ENCODE results near the gene RPH3AL.
"Not testable (repeated sequence)": the region's sequence is repeated elsewhere in the genome, so short reads cannot be mapped to it uniquely, and the experiment has no call there.

Gene RPH3AL

DNA sequence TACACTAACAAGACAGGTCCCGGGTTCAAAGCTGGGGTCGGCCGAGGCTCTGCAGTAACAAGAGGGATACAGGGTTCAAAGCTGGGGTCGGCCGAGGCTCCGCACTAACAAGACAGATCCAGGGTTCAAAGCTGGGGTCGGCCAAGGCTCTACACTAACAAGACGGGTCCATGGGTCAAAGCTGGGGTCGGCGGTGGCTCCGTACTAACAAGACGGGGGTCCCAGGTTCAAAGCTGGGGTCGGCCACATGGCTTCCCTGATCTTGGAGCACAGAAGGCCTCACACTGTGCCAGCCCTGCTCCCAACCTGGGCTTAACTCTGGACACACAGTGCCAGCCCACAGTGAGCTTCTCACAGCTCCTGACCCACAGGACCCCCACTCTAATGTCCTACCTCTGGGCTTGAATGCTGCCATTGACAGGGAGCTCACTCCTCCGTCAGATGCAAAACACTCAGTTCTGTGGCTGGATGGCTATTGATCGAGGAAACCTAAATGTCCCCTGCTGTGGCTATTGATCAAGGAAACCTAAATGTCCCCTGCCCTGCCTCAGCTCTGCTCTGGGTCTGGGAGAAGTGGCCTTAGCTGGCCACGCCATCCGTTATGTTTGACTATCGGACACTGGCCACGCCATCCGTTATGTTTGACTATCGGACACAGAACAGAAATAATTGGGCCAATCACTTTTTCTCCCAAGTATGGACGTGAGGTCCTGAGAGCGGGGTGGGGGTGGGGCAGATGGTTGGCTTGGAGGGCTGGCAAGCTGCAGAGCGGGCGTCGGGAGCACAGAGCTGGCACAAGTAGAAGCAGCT, 116.6 kb downstream of the RPH3AL start (continued):
- TF ChIP-seq ELK4 (IDR thresholded peaks at IDR 0.05; ENCODE audit: borderline replicate concordance, low read depth, low read length), result no peak

DNA sequence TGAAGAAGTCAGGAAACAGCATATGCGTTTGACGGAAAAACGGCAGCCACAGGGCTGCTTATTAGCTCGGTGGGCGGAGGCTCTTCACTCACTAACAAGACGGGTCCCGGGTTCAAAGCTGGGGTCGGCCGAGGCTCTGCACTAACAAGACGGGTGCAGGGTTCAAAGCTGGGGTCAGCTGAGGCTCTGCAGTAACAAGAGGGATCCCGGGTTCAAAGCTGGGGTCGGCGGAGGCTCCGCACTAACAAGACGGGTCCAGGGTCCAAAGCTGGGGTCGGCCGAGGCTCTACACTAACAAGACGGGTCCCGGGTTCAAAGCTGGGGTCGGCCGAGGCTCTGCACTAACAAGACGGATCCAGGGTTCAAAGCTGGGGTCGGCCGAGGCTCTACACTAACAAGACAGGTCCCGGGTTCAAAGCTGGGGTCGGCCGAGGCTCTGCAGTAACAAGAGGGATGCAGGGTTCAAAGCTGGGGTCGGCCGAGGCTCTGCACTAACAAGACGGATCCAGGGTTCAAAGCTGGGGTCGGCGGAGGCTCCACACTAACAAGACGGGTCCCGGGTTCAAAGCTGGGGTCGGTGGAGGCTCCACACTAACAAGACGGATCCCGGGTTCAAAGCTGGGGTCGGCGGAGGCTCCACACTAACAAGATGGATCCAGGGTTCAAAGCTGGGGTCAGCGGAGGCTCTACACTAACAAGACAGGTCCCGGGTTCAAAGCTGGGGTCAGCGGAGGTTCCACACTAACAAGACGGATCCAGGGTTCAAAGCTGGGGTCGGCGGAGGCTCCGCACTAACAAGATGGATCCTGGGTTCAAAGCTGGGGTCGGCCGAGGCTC, 117.4 kb downstream of the RPH3AL start:
- H3K4me3 ChIP-seq (ENCODE audit: low read depth, low read length); H3K9me3 ChIP-seq (ENCODE audit: control insufficient read depth, insufficient read depth, low read depth, low read length); H3K36me3 ChIP-seq (ENCODE audit: control insufficient read depth in 2 of 2, insufficient read depth in 1 of 2, low read length in 2 of 2); H3K27ac ChIP-seq (ENCODE audit: extremely low read depth, low read depth, low read length); H3K4me1 ChIP-seq (ENCODE audit: control insufficient read depth, insufficient read depth, low read length); POLR2A ChIA-PET: not testable (repeated sequence)
- CTCF ChIA-PET, result interaction anchor here (0.9 to 1.5 kb wide), 2 partner anchors 18 to 90 kb away, joined by 3 to 5 read pairs; no protein-coding TSS in a partner anchor

GRCh38 chr17:234163-234993, 118.2 kb downstream of the RPH3AL start:
- H3K4me3 ChIP-seq (ENCODE audit: low read depth, low read length); H3K36me3 ChIP-seq (ENCODE audit: control insufficient read depth in 2 of 2, insufficient read depth in 1 of 2, low read length in 2 of 2); H3K27ac ChIP-seq (ENCODE audit: extremely low read depth, low read depth, low read length); POLR2A ChIA-PET; H3K4me1 ChIP-seq (ENCODE audit: control insufficient read depth, insufficient read depth, low read length); H3K9me3 ChIP-seq (ENCODE audit: control insufficient read depth, insufficient read depth, low read depth, low read length): not testable (repeated sequence)
- CTCF ChIA-PET, result interaction anchor here (0.9 to 1.5 kb wide), 2 partner anchors 19 to 90 kb away, joined by 3 to 5 read pairs; no protein-coding TSS in a partner anchor
- TF ChIP-seq EGR2 (tag by site-specific recombination; IDR thresholded peaks at IDR 0.05; ENCODE audit: low read depth) (peak; percentile 64; the same call in 1 of the 2 replicates), ZFHX2 (tag by site-specific recombination; conservative IDR thresholded peaks at IDR 0.05) (peak; percentile 58), ZBTB17 (tag by site-specific recombination; IDR thresholded peaks at IDR 0.05) (0 out of 2 replicates have a peak, but pooled peaks have one; percentile 31)

GRCh38 chr17:233473-233941, 119.1 kb downstream of the RPH3AL start:
- CTCF ChIA-PET, result no interaction called here
- no peaks in the 10 kb centered on the region for H3K4me1 ChIP-seq (ENCODE audit: control insufficient read depth, insufficient read depth, low read length)
- H3K9me3 ChIP-seq (ENCODE audit: control insufficient read depth, insufficient read depth, low read depth, low read length), result no peaks in the 10 kb centered on the region
- POLR2A ChIA-PET, result no interaction called here
- no peak overlapping the region for H3K27ac ChIP-seq (ENCODE audit: extremely low read depth, low read depth, low read length)
- no peaks in the 10 kb centered on the region for H3K36me3 ChIP-seq (ENCODE audit: control insufficient read depth in 2 of 2, insufficient read depth in 1 of 2, low read length in 2 of 2)
- no peak overlapping the region for H3K4me3 ChIP-seq (ENCODE audit: low read depth, low read length)
- TF ChIP-seq ZNF626 (tag by site-specific recombination; IDR thresholded peaks at IDR 0.05) (no peak), ZFP3 (tag by site-specific recombination; IDR thresholded peaks at IDR 0.05; ENCODE audit: low read depth) (no peak), ZNF426 (tag by site-specific recombination; IDR thresholded peaks at IDR 0.05) (no peak), ZNF776 (tag by site-specific recombination; IDR thresholded peaks at IDR 0.05; ENCODE audit: borderline replicate concordance) (no peak), ZNF830 (tag by site-specific recombination; IDR thresholded peaks at IDR 0.05; ENCODE audit: low read depth) (no peak), ZNF629 (tag by site-specific recombination; IDR thresholded peaks at IDR 0.05) (no peak), KLF7 (tag by site-specific recombination; IDR thresholded peaks at IDR 0.05; ENCODE audit: borderline replicate concordance) (no peak), ZNF639 (tag by site-specific recombination; IDR thresholded peaks at IDR 0.05) (no peak), ZNF785 (tag by site-specific recombination; IDR thresholded peaks at IDR 0.05) (no peak), KLF8 (tag by site-specific recombination; IDR thresholded peaks at IDR 0.05) (no peak), ZNF677 (tag by site-specific recombination; IDR thresholded peaks at IDR 0.05) (no peak), ZNF777 (tag by site-specific recombination; IDR thresholded peaks at IDR 0.05; ENCODE audit: borderline replicate concordance) (no peak), ZNF10 (tag by site-specific recombination; IDR thresholded peaks at IDR 0.05) (no peak), ZNF621 (tag by site-specific recombination; IDR thresholded peaks at IDR 0.05) (no peak), ZNF544 (tag by site-specific recombination; IDR thresholded peaks at IDR 0.05) (no peak), GFI1B (tag by site-specific recombination; IDR thresholded peaks at IDR 0.05) (no peak)
- TF ChIP-seq, protein P1, sequence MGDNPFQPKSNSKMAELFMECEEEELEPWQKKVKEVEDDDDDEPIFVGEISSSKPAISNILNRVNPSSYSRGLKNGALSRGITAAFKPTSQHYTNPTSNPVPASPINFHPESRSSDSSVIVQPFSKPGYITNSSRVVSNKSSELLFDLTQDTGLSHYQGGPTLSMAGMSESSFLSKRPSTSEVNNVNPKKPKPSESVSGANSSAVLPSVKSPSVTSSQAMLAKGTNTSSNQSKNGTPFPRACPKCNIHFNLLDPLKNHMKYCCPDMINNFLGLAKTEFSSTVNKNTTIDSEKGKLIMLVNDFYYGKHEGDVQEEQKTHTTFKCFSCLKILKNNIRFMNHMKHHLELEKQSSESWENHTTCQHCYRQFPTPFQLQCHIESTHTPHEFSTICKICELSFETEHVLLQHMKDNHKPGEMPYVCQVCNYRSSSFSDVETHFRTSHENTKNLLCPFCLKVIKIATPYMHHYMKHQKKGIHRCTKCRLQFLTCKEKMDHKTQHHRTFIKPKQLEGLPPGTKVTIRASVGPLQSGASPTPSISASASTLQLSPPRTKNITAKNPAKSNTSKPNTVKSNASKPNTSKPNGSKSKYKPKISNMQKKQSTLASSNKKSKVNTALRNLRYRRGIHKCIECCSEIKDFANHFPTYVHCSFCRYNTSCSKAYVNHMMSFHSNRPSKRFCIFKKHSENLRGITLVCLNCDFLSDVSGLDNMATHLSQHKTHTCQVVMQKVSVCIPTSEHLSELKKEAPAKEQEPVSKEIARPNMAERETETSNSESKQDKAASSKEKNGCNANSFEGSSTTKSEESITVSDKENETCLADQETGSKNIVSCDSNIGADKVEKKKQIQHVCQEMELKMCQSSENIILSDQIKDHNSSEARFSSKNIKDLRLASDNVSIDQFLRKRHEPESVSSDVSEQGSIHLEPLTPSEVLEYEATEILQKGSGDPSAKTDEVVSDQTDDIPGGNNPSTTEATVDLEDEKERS (tag by site-specific recombination; IDR thresholded peaks at IDR 0.05), result no peak
